GM12875 (cell line): ENCODE data around the gene CISH.

Source experiments
- H3K4me3 ChIP-seq: one replicate; pipeline ENCODE4 v1.5.1; 2011; ENCODE audit warnings: low read depth, low read length, control low read depth
- CTCF ChIP-seq: IDR thresholded peaks from 2 replicates; pipeline ENCODE4 v1.5.1; 2011; ENCODE audit warnings: low read depth, mild to moderate bottlenecking, control low read depth, inconsistent platforms, low read length, moderate library complexity, borderline replicate concordance; ENCODE audit not compliant: insufficient read depth

Gene CISH

GRCh38 chr3:50581459-50581842 lies 30.1 kb downstream of the CISH start:
- no peak for TF ChIP-seq CTCF
- H3K4me3 ChIP-seq, result no peak overlapping the region

- TF ChIP-seq CTCF, result no peak
- H3K4me3 ChIP-seq, result no peak overlapping the region
Observed at GRCh38 chr3:50580683-50581458, 30.7 kb downstream of the CISH start.

GRCh38 chr3:50577348-50577747 lies 34.2 kb downstream of the CISH start:
- no peak for TF ChIP-seq CTCF

GRCh38 chr3:50575372-50575771 lies 36.2 kb downstream of the CISH start:
- TF ChIP-seq CTCF, result no peak
- H3K4me3 ChIP-seq, result no peak overlapping the region

More at GRCh38 chr3:50577348-50577747, 34.2 kb downstream of the CISH start:
- H3K4me3 ChIP-seq, result no peak overlapping the region

GRCh38 chr3:50574444-50574831 lies 37.1 kb downstream of the CISH start:
- no peak overlapping the region for H3K4me3 ChIP-seq
- TF ChIP-seq CTCF, result no peak

- TF ChIP-seq CTCF, result no peak
Observed at GRCh38 chr3:50573566-50574443, 37.8 kb downstream of the CISH start.

GRCh38 chr3:50572801-50573371 lies 38.7 kb downstream of the CISH start:
- no peak for TF ChIP-seq CTCF

More at GRCh38 chr3:50573566-50574443, 37.8 kb downstream of the CISH start:
- no peak overlapping the region for H3K4me3 ChIP-seq

More at GRCh38 chr3:50572801-50573371, 38.7 kb downstream of the CISH start:
- H3K4me3 ChIP-seq, result no peak overlapping the region
